HEK293 (cell line): ENCODE measurements around the gene HSF5.

Source experiments
- HOXC10 ChIP-seq: sonication (generic); formaldehyde crosslinking; IDR thresholded peaks from 2 replicates; pipeline ENCODE4 v1.8.1; 2023; ENCODE audit warnings: mild to moderate bottlenecking, missing genetic modification reagents
- PATZ1 ChIP-seq: fragments of 450-650 bp; formaldehyde crosslinking; IDR thresholded peaks from 2 replicates; pipeline ENCODE4 v1.5.1; 2016; ENCODE audit warnings: missing biosample characterization, missing genetic modification characterization
- RBAK ChIP-seq: fragments of 450-650 bp; formaldehyde crosslinking; IDR thresholded peaks from 2 replicates; pipeline ENCODE4 v1.5.1; 2016; ENCODE audit warnings: missing biosample characterization, missing genetic modification characterization
- SCRT1 ChIP-seq: fragments of 450-650 bp; formaldehyde crosslinking; IDR thresholded peaks from 2 replicates; pipeline ENCODE4 v1.5.1; 2016; ENCODE audit warnings: missing biosample characterization, missing genetic modification characterization, borderline replicate concordance
- TRIM28 ChIP-seq: IDR thresholded peaks from 2 replicates; pipeline ENCODE4 v1.6.1; 2011; ENCODE audit warnings: low read length, control low read depth, borderline replicate concordance
- ZBTB49 ChIP-seq: fragments of 450-650 bp; formaldehyde crosslinking; IDR thresholded peaks from 2 replicates; pipeline ENCODE4 v1.5.1; 2016; ENCODE audit warnings: missing biosample characterization, missing genetic modification characterization, low read depth
- ZFP37 ChIP-seq: fragments of 450-650 bp; formaldehyde crosslinking; IDR thresholded peaks from 2 replicates; pipeline ENCODE4 v1.5.1; 2016; ENCODE audit warnings: missing biosample characterization, missing genetic modification characterization
- ZFP41 ChIP-seq: fragments of 450-650 bp; formaldehyde crosslinking; IDR thresholded peaks from 2 replicates; pipeline ENCODE4 v1.5.1; 2016; ENCODE audit warnings: missing biosample characterization, missing genetic modification characterization, borderline replicate concordance
- ZNF10 ChIP-seq: fragments of 450-650 bp; formaldehyde crosslinking; IDR thresholded peaks from 2 replicates; pipeline ENCODE4 v1.5.1; 2017; ENCODE audit warnings: missing biosample characterization, missing genetic modification characterization
- ZNF138 ChIP-seq: fragments of 450-650 bp; formaldehyde crosslinking; IDR thresholded peaks from 2 replicates; pipeline ENCODE4 v1.5.1; 2016; ENCODE audit warnings: missing biosample characterization, missing genetic modification characterization, borderline replicate concordance
- ZNF248 ChIP-seq: fragments of 450-650 bp; formaldehyde crosslinking; IDR thresholded peaks from 2 replicates; pipeline ENCODE4 v1.5.1; 2017; ENCODE audit warnings: missing biosample characterization, missing genetic modification characterization
- ZNF366 ChIP-seq: fragments of 450-650 bp; formaldehyde crosslinking; conservative IDR thresholded peaks from 2 replicates; pipeline ENCODE4 v1.5.1; 2016; ENCODE audit warnings: missing biosample characterization, missing genetic modification characterization
- ZNF404 ChIP-seq: fragments of 450-650 bp; formaldehyde crosslinking; IDR thresholded peaks from 2 replicates; pipeline ENCODE4 v1.5.1; 2017; ENCODE audit warnings: missing biosample characterization, missing genetic modification characterization
- ZNF571 ChIP-seq: fragments of 450-650 bp; formaldehyde crosslinking; IDR thresholded peaks from 2 replicates; pipeline ENCODE4 v1.5.0; 2017; ENCODE audit warnings: missing biosample characterization, missing genetic modification characterization
- ZNF596 ChIP-seq: fragments of 450-650 bp; IDR thresholded peaks from 2 replicates; pipeline ENCODE4 v1.5.0; 2018; ENCODE audit warnings: missing biosample characterization, mild to moderate bottlenecking, missing genetic modification characterization, moderate library complexity
- ZNF660 ChIP-seq: fragments of 450-650 bp; IDR thresholded peaks from 2 replicates; pipeline ENCODE4 v1.5.1; 2018; ENCODE audit warnings: missing biosample characterization, mild to moderate bottlenecking, missing genetic modification characterization
- ZNF692 ChIP-seq: fragments of 450-650 bp; formaldehyde crosslinking; IDR thresholded peaks from 2 replicates; pipeline ENCODE4 v1.5.1; 2016; ENCODE audit warnings: missing biosample characterization, missing genetic modification characterization
- ZNF792 ChIP-seq: fragments of 450-650 bp; formaldehyde crosslinking; IDR thresholded peaks from 2 replicates; pipeline ENCODE4 v1.5.1; 2016; ENCODE audit warnings: missing biosample characterization, missing genetic modification characterization
- ZNF830 ChIP-seq: fragments of 450-650 bp; IDR thresholded peaks from 2 replicates; pipeline ENCODE4 v1.5.0; 2018; ENCODE audit warnings: missing biosample characterization, missing genetic modification characterization, low read depth, mild to moderate bottlenecking, moderate library complexity
- ZXDB ChIP-seq: fragments of 450-650 bp; formaldehyde crosslinking; IDR thresholded peaks from 2 replicates; pipeline ENCODE4 v1.5.1; 2016; ENCODE audit warnings: missing biosample characterization, missing genetic modification characterization
- TF ChIP-seq, protein P1 (sequence below): fragments of 450-650 bp; formaldehyde crosslinking; IDR thresholded peaks from 2 replicates; pipeline ENCODE4 v1.5.1; 2016; ENCODE audit warnings: missing biosample characterization, missing genetic modification characterization
- TF ChIP-seq, protein P2 (sequence below): fragments of 450-650 bp; formaldehyde crosslinking; IDR thresholded peaks from 2 replicates; pipeline ENCODE4 v1.5.1; 2017; ENCODE audit warnings: missing biosample characterization, missing genetic modification characterization
- TF ChIP-seq, protein P3 (sequence below): fragments of 450-650 bp; formaldehyde crosslinking; IDR thresholded peaks from 2 replicates; pipeline ENCODE4 v1.5.1; 2017; ENCODE audit warnings: missing biosample characterization, missing genetic modification characterization
- TF ChIP-seq, protein P4 (sequence below): fragments of 450-650 bp; formaldehyde crosslinking; IDR thresholded peaks from 2 replicates; pipeline ENCODE4 v1.5.1; 2016; ENCODE audit warnings: missing biosample characterization, missing genetic modification characterization
- TF ChIP-seq, protein P5 (sequence below): fragments of 450-650 bp; formaldehyde crosslinking; IDR thresholded peaks from 2 replicates; pipeline ENCODE4 v1.5.1; 2016; ENCODE audit warnings: missing biosample characterization, missing genetic modification characterization
- TF ChIP-seq, protein P6 (sequence below): sonication (generic); formaldehyde crosslinking; IDR thresholded peaks from 2 replicates; pipeline ENCODE4 v1.8.1; 2022; ENCODE audit warnings: mild to moderate bottlenecking, moderate library complexity, missing genetic modification reagents

HSF5 gene

GRCh38 chr17:58452738-58453137 is 35.5 kb downstream of the HSF5 start (continued):
- TF ChIP-seq ZNF692 (tag by site-specific recombination) = no peak
- TF ChIP-seq ZNF366 (tag by site-specific recombination) = peak; percentile 68
- no peak for TF ChIP-seq ZFP41 (tag by site-specific recombination)
- no peak for TF ChIP-seq ZNF596 (tag by site-specific recombination)
- peak; percentile 58; the same call in 1 of the 2 replicates for TF ChIP-seq ZNF660 (tag by site-specific recombination)
- TF ChIP-seq, protein P1, sequence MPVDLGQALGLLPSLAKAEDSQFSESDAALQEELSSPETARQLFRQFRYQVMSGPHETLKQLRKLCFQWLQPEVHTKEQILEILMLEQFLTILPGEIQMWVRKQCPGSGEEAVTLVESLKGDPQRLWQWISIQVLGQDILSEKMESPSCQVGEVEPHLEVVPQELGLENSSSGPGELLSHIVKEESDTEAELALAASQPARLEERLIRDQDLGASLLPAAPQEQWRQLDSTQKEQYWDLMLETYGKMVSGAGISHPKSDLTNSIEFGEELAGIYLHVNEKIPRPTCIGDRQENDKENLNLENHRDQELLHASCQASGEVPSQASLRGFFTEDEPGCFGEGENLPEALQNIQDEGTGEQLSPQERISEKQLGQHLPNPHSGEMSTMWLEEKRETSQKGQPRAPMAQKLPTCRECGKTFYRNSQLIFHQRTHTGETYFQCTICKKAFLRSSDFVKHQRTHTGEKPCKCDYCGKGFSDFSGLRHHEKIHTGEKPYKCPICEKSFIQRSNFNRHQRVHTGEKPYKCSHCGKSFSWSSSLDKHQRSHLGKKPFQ = no peak
- TF ChIP-seq RBAK (tag by site-specific recombination) = no peak
- TF ChIP-seq ZNF792 (tag by site-specific recombination) = no peak
- TF ChIP-seq ZNF248 = no peak
- no peak for TF ChIP-seq ZFP37 (tag by site-specific recombination)
- no peak for TF ChIP-seq SCRT1 (tag by site-specific recombination)
- TF ChIP-seq ZXDB (tag by site-specific recombination) = no peak
- no peak for TF ChIP-seq PATZ1 (tag by site-specific recombination)
- no peak for TF ChIP-seq ZNF404
- TF ChIP-seq ZNF138 (tag by site-specific recombination) = no peak
- TF ChIP-seq, protein P2, sequence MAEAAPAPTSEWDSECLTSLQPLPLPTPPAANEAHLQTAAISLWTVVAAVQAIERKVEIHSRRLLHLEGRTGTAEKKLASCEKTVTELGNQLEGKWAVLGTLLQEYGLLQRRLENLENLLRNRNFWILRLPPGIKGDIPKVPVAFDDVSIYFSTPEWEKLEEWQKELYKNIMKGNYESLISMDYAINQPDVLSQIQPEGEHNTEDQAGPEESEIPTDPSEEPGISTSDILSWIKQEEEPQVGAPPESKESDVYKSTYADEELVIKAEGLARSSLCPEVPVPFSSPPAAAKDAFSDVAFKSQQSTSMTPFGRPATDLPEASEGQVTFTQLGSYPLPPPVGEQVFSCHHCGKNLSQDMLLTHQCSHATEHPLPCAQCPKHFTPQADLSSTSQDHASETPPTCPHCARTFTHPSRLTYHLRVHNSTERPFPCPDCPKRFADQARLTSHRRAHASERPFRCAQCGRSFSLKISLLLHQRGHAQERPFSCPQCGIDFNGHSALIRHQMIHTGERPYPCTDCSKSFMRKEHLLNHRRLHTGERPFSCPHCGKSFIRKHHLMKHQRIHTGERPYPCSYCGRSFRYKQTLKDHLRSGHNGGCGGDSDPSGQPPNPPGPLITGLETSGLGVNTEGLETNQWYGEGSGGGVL = 0 out of 2 replicates have a peak, but pooled peaks have one; percentile 11
- TF ChIP-seq, protein P3, sequence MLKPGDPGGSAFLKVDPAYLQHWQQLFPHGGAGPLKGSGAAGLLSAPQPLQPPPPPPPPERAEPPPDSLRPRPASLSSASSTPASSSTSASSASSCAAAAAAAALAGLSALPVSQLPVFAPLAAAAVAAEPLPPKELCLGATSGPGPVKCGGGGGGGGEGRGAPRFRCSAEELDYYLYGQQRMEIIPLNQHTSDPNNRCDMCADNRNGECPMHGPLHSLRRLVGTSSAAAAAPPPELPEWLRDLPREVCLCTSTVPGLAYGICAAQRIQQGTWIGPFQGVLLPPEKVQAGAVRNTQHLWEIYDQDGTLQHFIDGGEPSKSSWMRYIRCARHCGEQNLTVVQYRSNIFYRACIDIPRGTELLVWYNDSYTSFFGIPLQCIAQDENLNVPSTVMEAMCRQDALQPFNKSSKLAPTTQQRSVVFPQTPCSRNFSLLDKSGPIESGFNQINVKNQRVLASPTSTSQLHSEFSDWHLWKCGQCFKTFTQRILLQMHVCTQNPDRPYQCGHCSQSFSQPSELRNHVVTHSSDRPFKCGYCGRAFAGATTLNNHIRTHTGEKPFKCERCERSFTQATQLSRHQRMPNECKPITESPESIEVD (tag by site-specific recombination) = no peak
- TF ChIP-seq ZNF10 = no peak
- no peak for TF ChIP-seq ZNF830
- TF ChIP-seq, protein P4, sequence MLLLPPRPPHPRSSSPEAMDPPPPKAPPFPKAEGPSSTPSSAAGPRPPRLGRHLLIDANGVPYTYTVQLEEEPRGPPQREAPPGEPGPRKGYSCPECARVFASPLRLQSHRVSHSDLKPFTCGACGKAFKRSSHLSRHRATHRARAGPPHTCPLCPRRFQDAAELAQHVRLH (tag by site-specific recombination) = no peak
- TF ChIP-seq, protein P5, sequence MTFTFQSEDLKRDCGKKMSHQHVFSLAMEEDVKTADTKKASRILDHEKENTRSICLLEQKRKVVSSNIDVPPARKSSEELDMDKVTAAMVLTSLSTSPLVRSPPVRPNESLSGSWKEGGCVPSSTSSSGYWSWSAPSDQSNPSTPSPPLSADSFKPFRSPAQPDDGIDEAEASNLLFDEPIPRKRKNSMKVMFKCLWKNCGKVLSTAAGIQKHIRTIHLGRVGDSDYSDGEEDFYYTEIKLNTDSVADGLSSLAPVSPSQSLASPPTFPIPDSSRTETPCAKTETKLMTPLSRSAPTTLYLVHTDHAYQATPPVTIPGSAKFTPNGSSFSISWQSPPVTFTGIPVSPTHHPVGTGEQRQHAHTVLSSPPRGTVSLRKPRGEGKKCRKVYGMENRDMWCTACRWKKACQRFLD (tag by site-specific recombination) = no peak
- TF ChIP-seq ZNF571 (tag by site-specific recombination) = no peak
- no peak for TF ChIP-seq HOXC10 (CRISPR knock-in tag)
- TF ChIP-seq, protein P6, sequence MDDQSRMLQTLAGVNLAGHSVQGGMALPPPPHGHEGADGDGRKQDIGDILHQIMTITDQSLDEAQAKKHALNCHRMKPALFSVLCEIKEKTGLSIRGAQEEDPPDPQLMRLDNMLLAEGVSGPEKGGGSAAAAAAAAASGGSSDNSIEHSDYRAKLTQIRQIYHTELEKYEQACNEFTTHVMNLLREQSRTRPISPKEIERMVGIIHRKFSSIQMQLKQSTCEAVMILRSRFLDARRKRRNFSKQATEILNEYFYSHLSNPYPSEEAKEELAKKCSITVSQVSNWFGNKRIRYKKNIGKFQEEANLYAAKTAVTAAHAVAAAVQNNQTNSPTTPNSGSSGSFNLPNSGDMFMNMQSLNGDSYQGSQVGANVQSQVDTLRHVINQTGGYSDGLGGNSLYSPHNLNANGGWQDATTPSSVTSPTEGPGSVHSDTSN = no peak
- TF ChIP-seq TRIM28 = no peak
- no peak for TF ChIP-seq ZBTB49 (tag by site-specific recombination)
